ENCODE data around the gene SPATC1L.
A peak's percentile ranks its signal among the peaks of the same experiment; 100 is the strongest.
"Not testable (repeated sequence)": the region's sequence is repeated elsewhere in the genome, so short reads cannot be mapped to it uniquely, and the experiment has no call there.

SPATC1L gene

GRCh38 chr21:46150491-46151121 lies 33.7 kb downstream of the SPATC1L start:
- no peak for DNase-seq (ENCODE audit: low spot score)

DNA sequence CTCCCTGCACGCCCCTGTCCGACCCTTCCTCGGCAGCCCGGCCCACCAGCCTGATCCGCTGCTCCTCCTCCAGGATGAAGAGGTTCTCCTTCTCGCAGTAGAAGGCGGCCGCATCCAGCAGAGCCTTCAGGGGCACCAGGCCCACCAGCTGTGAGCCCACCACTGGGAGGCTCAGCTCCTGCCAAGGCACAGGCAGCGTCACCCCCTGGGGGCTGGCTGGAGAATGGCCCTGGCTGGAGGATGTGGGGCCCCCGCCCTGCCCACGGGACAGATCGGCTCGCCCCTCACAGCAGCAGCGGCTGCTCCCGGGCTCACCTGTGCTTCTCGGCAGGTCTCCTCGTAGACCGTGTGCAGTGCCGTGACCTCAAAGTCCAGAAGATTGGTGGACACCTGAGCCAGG lies 34.2 kb downstream of the SPATC1L start:
- no peak for DNase-seq (ENCODE audit: low spot score)

- no peak for DNase-seq (ENCODE audit: low spot score)
Observed at GRCh38 chr21:46149205-46149901, 34.9 kb downstream of the SPATC1L start.

- DNase-seq (ENCODE audit: low spot score) = no peak
Observed at GRCh38 chr21:46148106-46148505, 36.2 kb downstream of the SPATC1L start.

DNA sequence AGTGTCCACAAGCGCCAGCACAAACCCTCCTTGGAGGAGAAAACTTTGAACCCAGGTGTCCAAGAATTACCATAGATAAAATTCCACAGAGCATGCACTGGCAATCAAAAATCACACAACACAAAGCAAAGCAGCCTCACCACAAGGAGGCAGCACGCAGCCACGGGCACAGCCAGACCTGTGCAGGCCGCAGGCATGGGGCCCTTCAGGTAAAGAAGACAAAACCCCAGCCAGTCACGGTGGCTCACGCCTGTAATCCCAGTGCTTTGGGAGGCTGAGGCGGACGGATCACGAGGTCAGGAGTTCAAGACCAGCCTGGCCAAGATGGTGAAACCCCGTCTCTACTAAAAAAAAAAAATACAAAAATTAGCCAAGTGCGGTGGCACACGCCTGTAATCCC lies 36.8 kb downstream of the SPATC1L start:
- DNase-seq (ENCODE audit: low spot score) = peak; percentile 15

- no peak for DNase-seq (ENCODE audit: low spot score)
Observed at GRCh38 chr21:46146856-46147255, 37.4 kb downstream of the SPATC1L start.

- DNase-seq (ENCODE audit: low spot score) = no peak
Observed at GRCh38 chr21:46145840-46146691, 38.2 kb downstream of the SPATC1L start.

DNA sequence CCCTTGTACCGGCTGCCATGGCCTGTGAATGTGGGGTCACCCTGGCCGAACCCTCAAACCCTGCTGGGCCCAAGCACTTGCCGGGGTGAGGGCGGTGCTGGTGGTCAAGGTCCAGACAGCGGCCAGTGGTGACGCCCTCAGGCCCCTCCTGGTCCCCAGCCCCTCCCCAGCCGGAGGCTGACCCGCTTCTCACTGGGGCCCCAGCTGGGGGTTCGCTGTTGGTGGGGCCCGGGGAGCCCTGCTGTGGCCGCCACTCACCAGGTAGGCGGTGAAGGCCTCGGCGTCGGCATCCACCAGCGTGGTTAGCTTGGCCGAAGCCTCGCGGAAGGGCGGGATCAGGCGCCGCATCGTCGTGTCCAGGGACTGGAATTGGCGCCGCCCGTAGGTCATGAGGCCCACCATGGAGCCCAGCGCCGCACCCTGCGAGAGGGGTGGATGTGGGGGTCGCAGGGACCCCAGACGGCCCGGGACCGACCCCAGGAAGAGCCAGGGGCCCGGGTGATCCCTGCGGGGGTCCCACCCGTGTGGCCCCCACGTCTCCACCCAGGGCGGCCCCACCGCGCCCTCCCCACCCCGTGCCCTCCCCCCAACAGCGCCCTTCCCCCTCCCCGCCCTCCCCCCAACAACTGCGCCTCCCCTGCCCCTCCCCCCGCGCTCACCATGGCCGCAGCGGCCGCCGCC lies 39.0 kb downstream of the SPATC1L start:
- DNase-seq (ENCODE audit: low spot score) = no peak

- DNase-seq (ENCODE audit: low spot score) = no peak
Observed at GRCh38 chr21:46144464-46145070, 39.7 kb downstream of the SPATC1L start.

DNA sequence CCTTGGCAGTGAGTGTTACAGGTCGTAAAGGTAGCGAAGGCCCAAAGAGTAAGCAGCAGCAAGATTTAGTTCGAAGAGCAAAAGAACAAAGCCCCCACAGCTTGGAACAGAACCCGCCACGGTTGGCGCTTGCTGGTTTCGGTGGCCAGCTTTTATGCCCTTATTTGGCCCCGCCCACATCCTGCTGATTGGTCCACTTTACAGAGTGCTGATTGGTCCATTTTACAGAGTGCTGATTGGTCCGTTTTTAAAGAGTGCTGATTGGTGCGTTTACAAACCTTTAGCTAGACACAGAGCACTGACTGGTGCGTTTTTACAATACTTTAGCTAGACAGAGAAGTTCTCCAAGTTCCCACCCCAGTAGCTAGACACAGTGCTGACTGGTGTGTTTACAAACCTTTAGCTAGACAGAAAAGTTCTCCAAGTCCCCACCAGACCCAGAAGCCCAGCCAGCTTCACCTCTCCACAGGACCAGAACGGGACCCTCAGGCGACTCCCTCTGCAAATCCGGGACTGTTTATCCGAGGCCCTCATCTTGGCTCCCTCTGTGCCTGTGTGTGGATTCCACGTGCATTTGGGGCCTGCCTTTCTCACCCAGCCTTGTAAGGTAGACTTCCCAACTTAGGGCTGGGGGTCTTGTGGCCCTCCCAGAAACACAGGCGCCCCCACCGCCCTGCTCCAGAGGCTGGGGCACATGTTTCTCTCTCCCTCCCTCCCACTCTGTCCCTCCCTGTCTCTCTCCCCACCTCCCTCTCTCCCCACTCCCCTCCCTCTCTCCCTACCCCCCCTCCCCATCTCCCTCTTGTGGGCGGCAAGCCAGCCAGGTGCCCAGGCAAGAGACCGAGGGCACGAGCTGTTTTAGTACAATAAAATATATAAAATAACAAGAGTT lies 41.4 kb downstream of the SPATC1L start:
- no peak for DNase-seq (ENCODE audit: low spot score)

- DNase-seq (ENCODE audit: low spot score) = no peak
Observed at GRCh38 chr21:46141767-46142581, 42.3 kb downstream of the SPATC1L start.

- not testable (repeated sequence) for DNase-seq (ENCODE audit: low spot score)
Observed at GRCh38 chr21:46140352-46141003, 43.8 kb downstream of the SPATC1L start.

DNA sequence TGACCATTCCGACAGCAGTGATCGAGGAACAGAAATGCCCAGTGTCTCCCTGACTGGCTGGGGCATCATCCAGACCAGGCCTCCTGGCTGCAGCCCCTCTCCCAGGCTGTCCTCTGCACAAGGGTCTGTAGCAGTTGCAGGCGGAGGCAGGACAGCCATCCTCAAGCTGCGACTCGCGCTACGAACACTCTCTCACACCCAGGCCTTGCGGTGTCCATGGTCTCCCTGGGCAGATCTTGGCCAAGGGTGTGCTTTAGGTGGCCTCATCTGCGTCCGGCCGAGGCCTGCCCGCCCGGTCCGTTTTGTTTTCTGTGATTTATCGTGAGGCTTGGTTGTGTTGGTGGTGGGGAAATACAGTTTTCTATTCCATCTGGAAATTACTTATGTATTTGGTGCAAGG lies 44.6 kb downstream of the SPATC1L start:
- DNase-seq (ENCODE audit: low spot score) = no peak

- DNase-seq (ENCODE audit: low spot score) = no peak
Observed at GRCh38 chr21:46138383-46138970, 45.8 kb downstream of the SPATC1L start.

DNA sequence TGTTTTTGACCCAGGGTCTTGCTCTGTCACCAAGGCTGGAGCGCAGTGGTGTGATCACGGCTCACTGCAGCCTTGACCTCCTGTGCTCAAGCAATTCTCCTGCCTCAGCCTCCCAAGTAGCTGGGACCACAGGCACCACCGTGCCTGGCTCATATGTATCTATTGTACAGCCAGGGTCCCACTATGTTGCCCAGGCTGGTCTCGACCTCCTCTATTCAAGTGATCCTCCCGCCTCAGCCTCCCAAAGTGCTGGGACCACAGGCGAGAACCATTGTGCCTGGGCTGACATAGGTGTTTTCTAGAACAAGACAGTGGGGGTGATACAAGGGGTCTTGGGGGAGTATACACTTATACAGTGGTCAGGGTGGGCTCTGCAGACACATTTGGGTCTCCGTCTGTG lies 46.4 kb downstream of the SPATC1L start:
- DNase-seq (ENCODE audit: low spot score) = no peak

DNA sequence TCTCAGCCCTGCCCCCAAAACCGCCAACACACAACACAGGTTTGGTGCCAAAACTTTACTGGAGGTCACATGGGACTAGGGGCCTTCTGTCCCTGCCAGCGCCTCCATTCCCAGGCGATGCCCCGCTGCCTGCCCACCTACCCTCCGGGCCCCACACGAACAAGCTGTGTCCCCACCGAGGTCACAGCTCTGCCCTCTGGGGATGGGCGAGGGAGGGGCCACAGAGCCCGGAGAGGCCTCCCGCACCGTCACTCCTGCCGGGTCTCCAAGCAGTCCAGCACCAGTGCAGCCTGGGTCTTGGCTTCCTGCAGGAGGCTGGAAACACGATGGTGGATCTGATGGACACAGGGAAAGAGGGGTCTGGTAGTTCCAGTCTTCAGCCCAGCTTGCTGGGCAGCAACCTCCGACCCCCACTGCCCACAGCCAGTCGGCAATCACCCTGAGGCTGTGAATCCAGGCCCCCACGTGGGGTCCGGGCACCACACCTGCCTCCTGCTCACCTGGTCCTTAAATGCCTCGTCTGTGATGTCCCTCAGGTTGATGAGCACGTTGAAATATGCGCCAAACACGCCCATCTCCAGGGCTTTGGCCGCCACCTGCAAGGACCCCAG lies 47.4 kb downstream of the SPATC1L start:
- no peak for DNase-seq (ENCODE audit: low spot score)

- DNase-seq (ENCODE audit: low spot score) = no peak
Observed at GRCh38 chr21:46135782-46136395, 48.4 kb downstream of the SPATC1L start.
